GM12878 (cell line): ENCODE measurements around the gene HAS3. TPM values are rescaled to one million over a fixed set of nuclear protein-coding genes. Genes with fewer than 3 reads are reported as not detected.
A peak's percentile ranks its signal among the peaks of the same experiment; 100 is the strongest.

Experiments
- IRF3 ChIP-seq: fragments of 450-650 bp; IDR thresholded peaks from 2 replicates; pipeline ENCODE4 v1.6.1; 2014; ENCODE audit warnings: mild to moderate bottlenecking
- IRF4 ChIP-seq: IDR thresholded peaks from 2 replicates; pipeline ENCODE4 v1.6.1; 2011; ENCODE audit warnings: low read depth, low read length
- MAX ChIP-seq: IDR thresholded peaks from 2 replicates; pipeline ENCODE4 v1.6.1; 2012; ENCODE audit warnings: low read depth, low read length, improper control_type of control experiment
- NFYB ChIP-seq: IDR thresholded peaks from 2 replicates; pipeline ENCODE4 v1.6.1; 2011; ENCODE audit warnings: low read depth, mild to moderate bottlenecking, low read length, improper control_type of control experiment, moderate library complexity; ENCODE audit not compliant: insufficient read depth
- NR2C2 ChIP-seq: IDR thresholded peaks from 2 replicates; pipeline ENCODE4 v1.6.1; 2011; ENCODE audit warnings: borderline replicate concordance, low read depth; ENCODE audit not compliant: control insufficient read depth, insufficient read length
- PML ChIP-seq: IDR thresholded peaks from 2 replicates; pipeline ENCODE4 v1.6.1; 2012; ENCODE audit warnings: low read length, inconsistent platforms
- RUNX3 ChIP-seq: IDR thresholded peaks from 2 replicates; pipeline ENCODE4 v1.6.1; 2012; ENCODE audit warnings: low read length, inconsistent platforms
- SIN3A ChIP-seq: IDR thresholded peaks from 2 replicates; pipeline ENCODE4 v1.6.1; 2012; ENCODE audit warnings: low read depth, low read length, improper control_type of control experiment
- STAT3 ChIP-seq: IDR thresholded peaks from 2 replicates; pipeline ENCODE4 v1.6.1; 2011; ENCODE audit warnings: low read depth, low read length, improper control_type of control experiment
- ZBTB11 ChIP-seq: fragments of 450-650 bp; formaldehyde crosslinking; IDR thresholded peaks from 2 replicates; pipeline ENCODE4 v1.5.0; 2022; ENCODE audit warnings: mild to moderate bottlenecking, missing genetic modification characterization
- polyA plus RNA-seq, 11 experiments: library from polyadenylated mRNA; depleted of rRNA in 4 of 11; unstranded in 6 of 11; stranded (reverse) in 5 of 11; fragments of >200 nt; fragmentation: Nextera tagmentation in 4 of 11; fragmentation: Illumina TruSeq in 1 of 11; extraction: Ambion mirVana in 4 of 11; extraction: Trizol in 1 of 11; gene quantifications; 1 replicate in 1 of 11; 2 replicates in 10 of 11; pipeline versions ENCODE4 v1.2.1 to v1.2.3, GENCODE V29; 2011 to 2016; ENCODE audit warnings: inconsistent platforms in 2 of 11, missing spikeins in 2 of 11, low read depth in 1 of 11
- total RNA-seq, 4 experiments: library from RNA; depleted of rRNA in 3 of 4; stranded (reverse); fragments of >200 nt in 3 of 4; fragmentation: Illumina TruSeq in 1 of 4; extraction: Trizol in 1 of 4; gene quantifications; 2 replicates each; pipeline versions ENCODE4 v1.2.1 to v1.2.3, GENCODE V29; 2013 to 2021

HAS3 gene
- total and polyA plus RNA-seq, 10 of the 15 experiments (the other 5 are each of a cell fraction or from before 2014, with no cell fraction given), result 0.06 to 0.56 (median 0.19) TPM; not detected in 2

- TF ChIP-seq MAX (peak; percentile 96), RUNX3 (no peak), PML (no peak), ZBTB11 (CRISPR knock-in tag) (no peak; the same call in 1 of the 2 replicates), IRF3 (no peak), SIN3A (peak; percentile 77), NR2C2 (no peak), NFYB (no peak), STAT3 (no peak), IRF4 (no peak)
Observed at GRCh38 chr16:69132424-69133252, 27.2 kb downstream of the HAS3 start, which contains the start of the genes CHTF8 and UTP4 (continued).
